Common myeloid progenitor, CD34-positive (primary cell): ENCODE data around the gene ETV6.
"Not testable (repeated sequence)": the region's sequence is repeated elsewhere in the genome, so short reads cannot be mapped to it uniquely, and the experiment has no call there.

Source experiments
- CTCF ChIA-PET: fragments of 350-600 bp; sonication (Branson Sonifier 250); formaldehyde crosslinking; loops from one replicate; lab custom pipeline; 2021; ENCODE audit warnings: antibody characterized with exemption; lab: Charles Lee
- POLR2A ChIA-PET: fragments of 350-600 bp; sonication (Branson Sonifier 250); formaldehyde crosslinking; loops from one replicate; lab custom pipeline; 2021; ENCODE audit warnings: antibody characterized with exemption; lab: Charles Lee
- DNase-seq, 3 donors: peaks; one replicate each; pipeline versions ENCODE4 v3.0.0 to v3.0.0-alpha.2; 2013
- H3K27ac ChIP-seq, 2 experiments: 1 replicate in 1 of 2; 2 replicates in 1 of 2; pipeline ENCODE4 v1.7.0; 2013; ENCODE audit warnings: inconsistent platforms in 2 of 2, low read length in 2 of 2, mild to moderate bottlenecking in 2 of 2, low read depth in 1 of 2, moderate library complexity in 1 of 2; ENCODE audit not compliant: severe bottlenecking in 2 of 2, insufficient read depth in 1 of 2, poor library complexity in 1 of 2
- H3K27me3 ChIP-seq, 5 experiments: replicated peaks in 2 of 5; 1 replicate in 3 of 5; 2 replicates in 2 of 5; pipeline versions ENCODE4 v1.6.1 to v1.7.0; 2013; ENCODE audit warnings: low read length in 4 of 5, mild to moderate bottlenecking in 2 of 5, moderate library complexity in 2 of 5, inconsistent platforms in 1 of 5; ENCODE audit not compliant: insufficient read depth in 5 of 5, control insufficient read depth in 4 of 5
- H3K36me3 ChIP-seq, 4 experiments: 1 replicate in 2 of 4; 2 replicates in 2 of 4; pipeline versions ENCODE4 v1.6.1 to v1.7.0; 2013; ENCODE audit warnings: low read length in 3 of 4, control low read depth in 1 of 4, mild to moderate bottlenecking in 1 of 4; ENCODE audit not compliant: control insufficient read depth in 4 of 4, insufficient read depth in 4 of 4
- H3K4me1 ChIP-seq, 4 experiments: 1 replicate in 3 of 4; 2 replicates in 1 of 4; pipeline versions ENCODE4 v1.6.1 to v1.7.1; 2013; ENCODE audit warnings: low read length in 3 of 4, mild to moderate bottlenecking in 3 of 4, control low read depth in 1 of 4, inconsistent platforms in 1 of 4, moderate library complexity in 1 of 4; ENCODE audit not compliant: control insufficient read depth in 4 of 4, insufficient read depth in 4 of 4; ENCODE audit errors: control extremely low read depth in 1 of 4
- H3K4me3 ChIP-seq, 7 experiments: 1 replicate in 4 of 7; 2 replicates in 3 of 7; pipeline versions ENCODE4 v1.5.1 to v1.7.0; 2013; ENCODE audit warnings: mild to moderate bottlenecking in 7 of 7, low read length in 6 of 7, moderate library complexity in 6 of 7, inconsistent platforms in 2 of 7, low read depth in 2 of 7, control low read depth in 1 of 7; ENCODE audit not compliant: insufficient read depth in 4 of 7, control insufficient read depth in 1 of 7; ENCODE audit errors: extremely low read depth in 1 of 7
- H3K9me3 ChIP-seq, 5 experiments: 1 replicate in 4 of 5; 2 replicates in 1 of 5; pipeline versions ENCODE4 v1.6.1 to v1.7.1; 2013; ENCODE audit warnings: low read length in 4 of 5, mild to moderate bottlenecking in 2 of 5, inconsistent platforms in 1 of 5, low read depth in 1 of 5, moderate library complexity in 1 of 5; ENCODE audit not compliant: control insufficient read depth in 4 of 5, insufficient read depth in 2 of 5; ENCODE audit errors: control extremely low read depth in 1 of 5
- WGBS: methylation state at CpG from one replicate; pipeline ENCODE4 v1.1.5; 2013; ENCODE audit not compliant: insufficient coverage; 5-methylcytosine and 5-hydroxymethylcytosine counted together

ETV6 gene

GRCh38 chr12:11909406-11909805 is 259.9 kb downstream of the ETV6 start:
- CTCF ChIA-PET: not testable (repeated sequence)

GRCh38 chr12:11916113-11916512 is 266.6 kb downstream of the ETV6 start:
- Histone ChIP-seq H3K4me1 (no peaks in the 10 kb centered on the region), H3K4me3 (no peak overlapping the region), H3K27ac (no peak overlapping the region), H3K9me3 (no peaks in the 10 kb centered on the region), H3K27me3 (no peaks in the 10 kb centered on the region), H3K36me3 (no peaks in the 10 kb centered on the region)
- no peak for DNase-seq
- WGBS: 100% methylated on average over 1 of the region's 1 CpG
- ChIA-PET CTCF (interaction anchor here (1.3 kb wide), 1 partner anchor 28 kb away, joined by 4 read pairs; no protein-coding TSS in a partner anchor), POLR2A (interaction anchor here (0.6 kb wide), 1 partner anchor 428 kb away, joined by 3 read pairs; no protein-coding TSS in a partner anchor)

More at GRCh38 chr12:11909406-11909805, 259.9 kb downstream of the ETV6 start:
- H3K4me1 ChIP-seq, H3K36me3 ChIP-seq, H3K27ac ChIP-seq, DNase-seq, POLR2A ChIA-PET, H3K4me3 ChIP-seq, H3K27me3 ChIP-seq: not testable (repeated sequence)
- WGBS: 95% methylated on average over 3 of the region's 9 CpGs
- H3K9me3 ChIP-seq: peaks cover 0 to 24% (median 11%) of the 10 kb centered on the region in 5 experiments

GRCh38 chr12:11916771-11917170 is 267.3 kb downstream of the ETV6 start:
- H3K36me3 ChIP-seq: no peaks in the 10 kb centered on the region
- DNase-seq: no peak
- H3K27ac ChIP-seq: no peak overlapping the region
- H3K27me3 ChIP-seq: no peaks in the 10 kb centered on the region
- ChIA-PET CTCF (interaction anchor here (1.0 to 1.3 kb wide), 2 partner anchors 27 to 106 kb away, joined by 4 to 5 read pairs; no protein-coding TSS in a partner anchor), POLR2A (interaction anchor here (0.8 kb wide), 1 partner anchor 116 kb away, joined by 5 read pairs; no protein-coding TSS in a partner anchor)
- H3K9me3 ChIP-seq: no peaks in the 10 kb centered on the region
- WGBS: no CpG with 5 or more reads among the region's 1 CpG
- H3K4me1 ChIP-seq: no peaks in the 10 kb centered on the region
- H3K4me3 ChIP-seq: no peak overlapping the region

- Histone ChIP-seq H3K27ac (no peak overlapping the region), H3K36me3 (no peaks in the 10 kb centered on the region), H3K27me3 (no peaks in the 10 kb centered on the region), H3K9me3 (no peaks in the 10 kb centered on the region), H3K4me3 (no peak overlapping the region), H3K4me1 (no peaks in the 10 kb centered on the region)
- ChIA-PET POLR2A (interaction anchor here (0.8 kb wide), 1 partner anchor 115 kb away, joined by 5 read pairs; no protein-coding TSS in a partner anchor), CTCF (interaction anchor here (1.0 kb wide), 1 partner anchor 106 kb away, joined by 5 read pairs; no protein-coding TSS in a partner anchor)
- 100% methylated on average over 1 of the region's 4 CpGs for WGBS
- no peak for DNase-seq
These were observed 268.0 kb downstream of the ETV6 start for GRCh38 chr12:11917501-11917900.

- Histone ChIP-seq H3K27me3 (no peaks in the 10 kb centered on the region), H3K9me3 (peaks cover 0 to 5% (median 0%) of the 10 kb centered on the region in 5 experiments), H3K4me3 (no peak overlapping the region), H3K36me3 (no peaks in the 10 kb centered on the region), H3K4me1 (no peaks in the 10 kb centered on the region), H3K27ac (no peak overlapping the region)
- DNase-seq: no peak
- 100% methylated on average over 1 of the region's 4 CpGs for WGBS
- POLR2A ChIA-PET: no interaction called here
- CTCF ChIA-PET: interaction anchor here (0.9 to 1.5 kb wide), 2 partner anchors 28 to 30 kb away, joined by 3 read pairs; no protein-coding TSS in a partner anchor
These were observed 270.8 kb downstream of the ETV6 start for GRCh38 chr12:11920231-11920630.

GRCh38 chr12:11922361-11922760 is 272.9 kb downstream of the ETV6 start:
- H3K4me3 ChIP-seq: no peak overlapping the region
- no peaks in the 10 kb centered on the region for H3K36me3 ChIP-seq
- no peaks in the 10 kb centered on the region for H3K27me3 ChIP-seq
- H3K9me3 ChIP-seq: peaks cover 0 to 5% (median 0%) of the 10 kb centered on the region in 5 experiments
- ChIA-PET CTCF (interaction anchor here (0.9 to 1.6 kb wide), 2 partner anchors 86 to 111 kb away, joined by 3 to 4 read pairs; no protein-coding TSS in a partner anchor), POLR2A (no interaction called here)
- no peaks in the 10 kb centered on the region for H3K4me1 ChIP-seq
- no peak overlapping the region for H3K27ac ChIP-seq
- WGBS: no CpG with 5 or more reads among the region's 1 CpG
- no peak for DNase-seq

GRCh38 chr12:11923067-11923466 is 273.6 kb downstream of the ETV6 start:
- CTCF ChIA-PET: interaction anchor here (0.9 kb wide), 1 partner anchor 85 kb away, joined by 3 read pairs; no protein-coding TSS in a partner anchor

More at GRCh38 chr12:11923067-11923466, 273.6 kb downstream of the ETV6 start:
- Histone ChIP-seq H3K27ac (no peak overlapping the region), H3K36me3 (no peaks in the 10 kb centered on the region), H3K4me3 (no peak overlapping the region), H3K9me3 (peaks cover 0 to 5% (median 0%) of the 10 kb centered on the region in 5 experiments), H3K27me3 (no peaks in the 10 kb centered on the region), H3K4me1 (no peaks in the 10 kb centered on the region)
- no peak for DNase-seq
- POLR2A ChIA-PET: no interaction called here
- WGBS: 93% methylated on average over 3 of the region's 3 CpGs
